A673 (cell line): ENCODE data around the gene CLSTN2. TPM values are rescaled to one million over a fixed set of nuclear protein-coding genes. Genes with fewer than 3 reads are reported as not detected.

ENCODE experiments used
- BruUV-seq: library from RNA; stranded (reverse); fragments of 400-500 nt; replicated peaks from 2 replicates; lab custom pipeline; 2021; lab: Mats Ljungman, UMichigan
- CTCF ChIA-PET: fragments of 300-600 bp; sonication (Branson Sonifier 250); formaldehyde crosslinking; loops from one replicate; lab custom pipeline; 2022; ENCODE audit warnings: antibody characterized with exemption; lab: Charles Lee
- POLR2A ChIA-PET: fragments of 300-600 bp; sonication (Branson Sonifier 250); formaldehyde crosslinking; loops from one replicate; lab custom pipeline; 2022; ENCODE audit warnings: antibody characterized with exemption; ENCODE audit not compliant: low non-redundant PET; lab: Charles Lee
- DNase-seq: peaks from one replicate; pipeline ENCODE4 v3.0.0-alpha.2; 2015; ENCODE audit warnings: low spot score
- H3K27ac ChIP-seq: fragments of 200-600 bp; sonication (generic); 2 replicates; pipeline ENCODE4 v1.5.1; 2016; ENCODE audit warnings: mixed run types, low read depth, mild to moderate bottlenecking, mixed read lengths, antibody characterized with exemption, low read length; ENCODE audit not compliant: poor library complexity, severe bottlenecking
- H3K27me3 ChIP-seq: fragments of 200-600 bp; sonication (generic); replicated peaks from 2 replicates; pipeline ENCODE4 v1.6.1; 2017; ENCODE audit warnings: mixed run types, low read depth, mild to moderate bottlenecking, mixed read lengths, antibody characterized with exemption, low read length; ENCODE audit not compliant: insufficient read depth, poor library complexity
- H3K36me3 ChIP-seq: fragments of 200-600 bp; sonication (generic); 2 replicates; pipeline ENCODE4 v1.6.1; 2016; ENCODE audit warnings: mixed run types, mild to moderate bottlenecking, mixed read lengths, antibody characterized with exemption, low read length; ENCODE audit not compliant: insufficient read depth, poor library complexity, severe bottlenecking
- H3K4me1 ChIP-seq: fragments of 200-600 bp; sonication (generic); 2 replicates; pipeline ENCODE4 v1.6.1; 2017; ENCODE audit warnings: mixed run types, mild to moderate bottlenecking, mixed read lengths, antibody characterized with exemption, low read length; ENCODE audit not compliant: insufficient read depth, poor library complexity, severe bottlenecking
- H3K4me3 ChIP-seq: fragments of 200-600 bp; sonication (generic); 2 replicates; pipeline ENCODE4 v1.5.1; 2016; ENCODE audit warnings: low read depth, mixed run types, mild to moderate bottlenecking, mixed read lengths, low read length; ENCODE audit not compliant: poor library complexity, severe bottlenecking
- H3K9me3 ChIP-seq: fragments of 200-600 bp; sonication (generic); 2 replicates; pipeline ENCODE4 v1.6.1; 2016; ENCODE audit warnings: mixed run types, low read depth, mild to moderate bottlenecking, mixed read lengths, antibody characterized with exemption, low read length; ENCODE audit not compliant: poor library complexity, severe bottlenecking
- CTCF ChIP-seq: fragments of 300-800, 200-600 bp; sonication (generic); conservative IDR thresholded peaks from 2 replicates; pipeline ENCODE4 v1.5.1; 2017; ENCODE audit warnings: low read depth, mild to moderate bottlenecking, antibody characterized with exemption, low read length, moderate library complexity, mixed read lengths
- EZH2 ChIP-seq: fragments of 200-600 bp; sonication (generic); IDR thresholded peaks from 2 replicates; pipeline ENCODE4 v1.6.1; 2017; ENCODE audit warnings: borderline replicate concordance, low read depth, mild to moderate bottlenecking, mixed read lengths, antibody characterized with exemption, low read length; ENCODE audit not compliant: poor library complexity, severe bottlenecking
- intact Hi-C: fragments of 100-400 bp; cut with micrococcal nuclease; formaldehyde crosslinking; loops from one replicate; pipeline ENCODE4 v1.10.0; 2022; ENCODE audit not compliant: unreplicated experiment
- total RNA-seq: library from RNA; stranded (reverse); gene quantifications from 2 replicates; pipeline ENCODE4 v1.2.3, GENCODE V29; 2021

CLSTN2 gene
- total RNA-seq, 1 experiment from 2014 or later: 50.7 TPM

- Histone ChIP-seq H3K27me3 (no peaks in the 10 kb centered on the region), H3K9me3 (no peaks in the 10 kb centered on the region), H3K36me3 (no peaks in the 10 kb centered on the region), H3K4me1 (no peaks in the 10 kb centered on the region), H3K4me3 (no peak overlapping the region), H3K27ac (no peak overlapping the region)
- TF ChIP-seq CTCF (no peak), EZH2 (no peak)
- DNase-seq: no peak
- ChIA-PET POLR2A (no interaction called here), CTCF (no interaction called here)
- intact Hi-C loops: no loop called here
- no TSS peak for BruUV-seq
These were observed 637.3 kb downstream of the CLSTN2 start for GRCh38 chr3:140572334-140572733.

- Histone ChIP-seq H3K36me3 (no peaks in the 10 kb centered on the region), H3K9me3 (no peaks in the 10 kb centered on the region), H3K4me1 (no peaks in the 10 kb centered on the region), H3K4me3 (no peak overlapping the region), H3K27me3 (no peaks in the 10 kb centered on the region), H3K27ac (no peak overlapping the region)
- ChIA-PET CTCF (no interaction called here), POLR2A (no interaction called here)
- TF ChIP-seq EZH2 (no peak), CTCF (no peak)
- intact Hi-C loops: no loop called here
- DNase-seq: no peak
- no TSS peak for BruUV-seq
These were observed 638.0 kb downstream of the CLSTN2 start for GRCh38 chr3:140573011-140573410.

- ChIA-PET POLR2A (no interaction called here), CTCF (no interaction called here)
- TF ChIP-seq EZH2 (no peak), CTCF (no peak)
- DNase-seq: no peak
- BruUV-seq: no TSS peak
- Histone ChIP-seq H3K4me1 (no peaks in the 10 kb centered on the region), H3K36me3 (no peaks in the 10 kb centered on the region), H3K27ac (no peak overlapping the region), H3K4me3 (no peak overlapping the region), H3K27me3 (no peaks in the 10 kb centered on the region), H3K9me3 (no peaks in the 10 kb centered on the region)
- intact Hi-C loops: no loop called here
These were observed 639.4 kb downstream of the CLSTN2 start for GRCh38 chr3:140574375-140574774.
